Inferior parietal cortex (tissue), 1 donor: Measurements from ENCODE around the gene ALPI.
A peak's percentile ranks its signal among the peaks of the same experiment; 100 is the strongest.
"Not testable (repeated sequence)": the region's sequence is repeated elsewhere in the genome, so short reads cannot be mapped to it uniquely, and the experiment has no call there.

Experiments used
- DNase-seq: peaks from one replicate; pipeline ENCODE4 v3.0.0-alpha.2; 2016; ENCODE audit errors: extremely low spot score

ALPI gene

GRCh38 chr2:232420463-232421188 is 35.3 kb upstream of the ALPI start:
- no peak for DNase-seq

- no peak for DNase-seq
Observed at GRCh38 chr2:232421189-232421785, 34.7 kb upstream of the ALPI start.

GRCh38 chr2:232422051-232422450 is 33.9 kb upstream of the ALPI start:
- no peak for DNase-seq

GRCh38 chr2:232422996-232423395 is 33.0 kb upstream of the ALPI start:
- DNase-seq = not testable (repeated sequence)

GRCh38 chr2:232423407-232423806 is 32.5 kb upstream of the ALPI start:
- not testable (repeated sequence) for DNase-seq

GRCh38 chr2:232431705-232432590 is 24.0 kb upstream of the ALPI start:
- DNase-seq = no peak

GRCh38 chr2:232432598-232433184 is 23.3 kb upstream of the ALPI start:
- DNase-seq = no peak

- not testable (repeated sequence) for DNase-seq
Observed at GRCh38 chr2:232433622-232434021, 22.3 kb upstream of the ALPI start.

- DNase-seq = no peak
Observed at GRCh38 chr2:232434091-232434490, 21.9 kb upstream of the ALPI start.

- DNase-seq = no peak
Observed at GRCh38 chr2:232434563-232435374, 21.2 kb upstream of the ALPI start.

GRCh38 chr2:232435375-232435648 is 20.6 kb upstream of the ALPI start:
- no peak for DNase-seq

GRCh38 chr2:232435805-232436204 is 20.1 kb upstream of the ALPI start:
- DNase-seq = no peak

- no peak for DNase-seq
Observed at GRCh38 chr2:232436381-232437194, 19.4 kb upstream of the ALPI start.

GRCh38 chr2:232437195-232437571 is 18.8 kb upstream of the ALPI start:
- DNase-seq = no peak

- no peak for DNase-seq
Observed at GRCh38 chr2:232438091-232438490, 17.9 kb upstream of the ALPI start.

GRCh38 chr2:232438951-232439757 is 16.8 kb upstream of the ALPI start:
- DNase-seq = no peak

GRCh38 chr2:232439758-232440135 is 16.2 kb upstream of the ALPI start:
- no peak for DNase-seq

- DNase-seq = peak; percentile 86
Observed at GRCh38 chr2:232440220-232441018, 15.5 kb upstream of the ALPI start.

GRCh38 chr2:232441147-232441651 is 14.8 kb upstream of the ALPI start:
- no peak for DNase-seq
